Kidney (tissue), 14 donors: ENCODE results near the gene PNO1. TPM values are rescaled to one million over a fixed set of nuclear protein-coding genes. Genes with fewer than 3 reads are reported as not detected.

Experiments used
- DNase-seq, 5 donors: peaks; one replicate each; pipeline ENCODE4 v3.0.0-alpha.2; 2013 to 2020
- FAIRE-seq: peaks from 2 replicates; lab custom pipeline; 2012; peaks lifted over from hg19 to GRCh38; lab: Jason Lieb, UNC
- H3K27ac ChIP-seq, 2 donors: one replicate each; pipeline ENCODE4 v1.7.0; 2013; ENCODE audit warnings: low read depth in 2 of 2, low read length in 2 of 2, inconsistent platforms in 1 of 2
- H3K27me3 ChIP-seq: one replicate; pipeline ENCODE4 v1.7.1; 2013; ENCODE audit warnings: low read length, inconsistent platforms; ENCODE audit not compliant: control insufficient read depth, insufficient read depth
- H3K36me3 ChIP-seq, 3 donors: one replicate each; pipeline versions ENCODE4 v1.7.0 to v1.7.1; 2013; ENCODE audit warnings: low read length in 3 of 3, control low read depth in 1 of 3, inconsistent platforms in 1 of 3; ENCODE audit not compliant: insufficient read depth in 3 of 3, control insufficient read depth in 2 of 3
- H3K4me1 ChIP-seq, 3 donors: one replicate each; pipeline versions ENCODE4 v1.7.0 to v1.7.1; 2013; ENCODE audit warnings: low read length in 3 of 3, inconsistent platforms in 1 of 3, low read depth in 1 of 3; ENCODE audit not compliant: control insufficient read depth in 2 of 3, insufficient read depth in 2 of 3
- H3K4me3 ChIP-seq, 3 donors: one replicate each; pipeline versions ENCODE4 v1.7.0 to v1.8.1; 2013; ENCODE audit warnings: low read length in 3 of 3, control low read depth in 1 of 3, inconsistent platforms in 1 of 3
- H3K9ac ChIP-seq, 3 donors: one replicate each; pipeline versions ENCODE4 v1.7.0 to v1.7.1; 2013; ENCODE audit warnings: low read length in 3 of 3, control low read depth in 1 of 3, inconsistent platforms in 1 of 3
- H3K9me3 ChIP-seq, 3 donors: one replicate each; pipeline versions ENCODE4 v1.7.0 to v1.7.1; 2013; ENCODE audit warnings: low read length in 3 of 3, control low read depth in 1 of 3, inconsistent platforms in 1 of 3; ENCODE audit not compliant: control insufficient read depth in 2 of 3, insufficient read depth in 1 of 3
- CTCF ChIP-seq: IDR thresholded peaks from 3 replicates; pipeline ENCODE4 v1.5.1; 2012; ENCODE audit warnings: mild to moderate bottlenecking, moderate library complexity, borderline replicate concordance; ENCODE audit not compliant: insufficient read depth; ENCODE audit errors: extremely low read depth
- intact Hi-C: fragments of 100-400 bp; cut with DNase I; formaldehyde crosslinking; loops from one replicate; pipeline ENCODE4 v1.11.1; 2022
- polyA plus RNA-seq: library from polyadenylated mRNA; stranded (reverse); fragments of 350-450 nt; fragmentation: Illumina TruSeq; extraction: RNeasy Lipid Tissue Mini Kit (QIAGEN cat#74804); gene quantifications from one replicate; pipeline ENCODE4 v1.2.3, GENCODE V29; 2014; ENCODE audit warnings: low read depth, low replicate concordance; ENCODE audit not compliant: insufficient read depth
- total RNA-seq: library from RNA; stranded (reverse); fragmentation: NEBNext Ultra II Directional; extraction: Animal tissue kit (Norgen Biotek cat#: 25700); gene quantifications from one replicate; pipeline ENCODE4 v1.2.1, GENCODE V29; 2021
- donor health status: control.
- donor health status: control.
- donor health status: control.
- donor health status: control.
- donor health status: control.
- donor health status: DM: yes; HTN: yes; CAD: no.
- donor health status: Normal renal cell carcinoma (clear cell type).

The PNO1 gene
- total and polyA plus RNA-seq, 2 donors from 2014 or later, result 11.3 to 13.4 TPM

DNA sequence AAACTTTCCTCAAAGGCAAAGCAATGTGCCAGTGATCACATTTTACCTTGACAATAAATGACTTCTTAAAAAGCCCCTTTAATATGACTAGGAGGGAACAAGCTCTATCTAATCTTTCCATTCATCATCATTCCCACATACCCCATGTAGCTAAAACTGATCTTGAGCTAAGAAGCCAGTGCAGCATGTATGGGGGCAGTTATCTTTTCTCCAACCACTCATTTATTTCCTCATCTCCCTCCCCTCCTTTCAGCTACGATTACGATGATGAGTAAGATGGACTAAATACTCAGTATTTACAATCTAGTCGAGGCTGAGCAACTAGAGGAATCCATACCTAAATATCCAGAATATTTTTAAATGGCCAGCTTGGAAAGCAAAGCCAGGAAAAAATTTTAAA lies 35.5 kb downstream of the PNO1 start:
- no peak for FAIRE-seq
- intact Hi-C loops, result no loop called here
- Histone ChIP-seq H3K4me1 (peaks cover 0 to 8% (median 7%) of the 10 kb centered on the region in 3 donors), H3K27ac (no peak overlapping the region), H3K9ac (no peak overlapping the region), H3K36me3 (no peaks in the 10 kb centered on the region), H3K27me3 (no peaks in the 10 kb centered on the region), H3K4me3 (no peak overlapping the region), H3K9me3 (no peaks in the 10 kb centered on the region)
- DNase-seq, result no peak
- no peak for TF ChIP-seq CTCF

GRCh38 chr2:68193787-68194372 lies 36.2 kb downstream of the PNO1 start:
- peak; percentile 37 for FAIRE-seq
- Histone ChIP-seq H3K27ac (no peak overlapping the region), H3K27me3 (no peaks in the 10 kb centered on the region), H3K4me1 (peaks cover 0 to 8% (median 7%) of the 10 kb centered on the region in 3 donors), H3K4me3 (no peak overlapping the region), H3K9me3 (no peaks in the 10 kb centered on the region), H3K9ac (no peak overlapping the region), H3K36me3 (no peaks in the 10 kb centered on the region)
- no peak for DNase-seq
- intact Hi-C loops, result no loop called here
- TF ChIP-seq CTCF, result no peak

DNA sequence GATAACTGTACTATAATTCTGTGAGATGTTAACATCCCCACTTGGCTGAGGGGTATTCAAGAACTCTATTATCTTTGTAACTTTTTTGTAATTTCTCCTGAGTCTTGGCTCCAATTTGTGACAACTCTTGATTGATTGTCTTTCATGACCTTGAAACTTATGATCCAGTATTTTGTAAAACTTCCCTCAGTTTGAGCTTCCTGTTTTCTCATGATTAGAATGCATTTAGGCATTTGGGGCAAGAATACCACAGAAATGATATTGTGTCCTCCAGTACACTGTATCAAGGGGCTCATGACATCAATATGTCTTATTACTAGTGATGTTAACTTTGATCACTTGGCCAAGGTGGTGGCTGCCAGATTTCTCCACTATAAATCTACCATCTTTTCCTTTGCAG lies 37.4 kb downstream of the PNO1 start:
- H3K4me1 ChIP-seq, result peaks cover 0 to 8% (median 7%) of the 10 kb centered on the region in 3 donors
- no peak overlapping the region for H3K4me3 ChIP-seq
- no peaks in the 10 kb centered on the region for H3K9me3 ChIP-seq
- H3K36me3 ChIP-seq, result no peaks in the 10 kb centered on the region
- intact Hi-C loops, result no loop called here
- DNase-seq (no peak), FAIRE-seq (peak; percentile 17)
- no peaks in the 10 kb centered on the region for H3K27me3 ChIP-seq
- no peak for TF ChIP-seq CTCF
- no peak overlapping the region for H3K9ac ChIP-seq
- no peak overlapping the region for H3K27ac ChIP-seq

GRCh38 chr2:68196120-68196716 lies 38.5 kb downstream of the PNO1 start:
- Histone ChIP-seq H3K9ac (no peak overlapping the region), H3K27me3 (no peaks in the 10 kb centered on the region), H3K9me3 (no peaks in the 10 kb centered on the region), H3K4me3 (no peak overlapping the region), H3K27ac (no peak overlapping the region), H3K36me3 (no peaks in the 10 kb centered on the region), H3K4me1 (peaks cover 0 to 7% (median 3%) of the 10 kb centered on the region in 3 donors)
- TF ChIP-seq CTCF, result peak; percentile 45
- DNase-seq, result peak in 3 of 5 donors; percentile 12 to 71 (median 33)
- intact Hi-C loops, result no loop called here
- FAIRE-seq, result no peak
